HG03064 (cell line): ENCODE measurements around the gene MFSD6.
"Not testable (repeated sequence)": the region's sequence is repeated elsewhere in the genome, so short reads cannot be mapped to it uniquely, and the experiment has no call there.

ENCODE experiments used
- ATAC-seq: cut with Tn5 transposase; IDR thresholded peaks from one replicate; pipeline ENCODE4 v1.9.1; 2021; ENCODE audit warnings: low read depth; ENCODE audit not compliant: unreplicated experiment

Gene MFSD6

GRCh38 chr2:190404487-190404886 lies 3.7 kb upstream of the MFSD6 start:
- ATAC-seq = no peak

GRCh38 chr2:190405070-190405469 lies 3.1 kb upstream of the MFSD6 start:
- ATAC-seq = no peak

DNA sequence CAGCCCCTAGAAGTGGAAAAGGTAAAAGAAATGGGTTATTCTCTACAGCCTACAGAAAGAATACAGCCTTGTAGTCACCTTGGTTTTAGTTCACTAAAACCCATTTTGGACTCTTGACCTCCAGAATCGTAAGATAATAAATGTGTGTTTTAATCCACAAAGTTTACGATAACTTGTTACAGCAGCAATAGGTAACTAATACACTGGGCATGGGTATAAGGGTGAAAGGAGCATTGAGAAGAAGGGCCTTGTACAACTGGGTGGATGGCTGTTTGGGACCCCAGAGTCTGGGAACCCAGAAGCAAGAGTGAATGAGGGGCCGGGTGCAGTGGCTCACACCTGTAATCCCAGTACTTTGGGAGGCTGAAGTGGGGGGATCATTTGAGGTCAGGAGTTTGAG lies 2.2 kb upstream of the MFSD6 start:
- no peak for ATAC-seq

GRCh38 chr2:190406805-190407204 lies 1.4 kb upstream of the MFSD6 start:
- ATAC-seq = no peak

- no peak for ATAC-seq
These were observed 901 bp upstream of the MFSD6 start for GRCh38 chr2:190407246-190407661.

DNA sequence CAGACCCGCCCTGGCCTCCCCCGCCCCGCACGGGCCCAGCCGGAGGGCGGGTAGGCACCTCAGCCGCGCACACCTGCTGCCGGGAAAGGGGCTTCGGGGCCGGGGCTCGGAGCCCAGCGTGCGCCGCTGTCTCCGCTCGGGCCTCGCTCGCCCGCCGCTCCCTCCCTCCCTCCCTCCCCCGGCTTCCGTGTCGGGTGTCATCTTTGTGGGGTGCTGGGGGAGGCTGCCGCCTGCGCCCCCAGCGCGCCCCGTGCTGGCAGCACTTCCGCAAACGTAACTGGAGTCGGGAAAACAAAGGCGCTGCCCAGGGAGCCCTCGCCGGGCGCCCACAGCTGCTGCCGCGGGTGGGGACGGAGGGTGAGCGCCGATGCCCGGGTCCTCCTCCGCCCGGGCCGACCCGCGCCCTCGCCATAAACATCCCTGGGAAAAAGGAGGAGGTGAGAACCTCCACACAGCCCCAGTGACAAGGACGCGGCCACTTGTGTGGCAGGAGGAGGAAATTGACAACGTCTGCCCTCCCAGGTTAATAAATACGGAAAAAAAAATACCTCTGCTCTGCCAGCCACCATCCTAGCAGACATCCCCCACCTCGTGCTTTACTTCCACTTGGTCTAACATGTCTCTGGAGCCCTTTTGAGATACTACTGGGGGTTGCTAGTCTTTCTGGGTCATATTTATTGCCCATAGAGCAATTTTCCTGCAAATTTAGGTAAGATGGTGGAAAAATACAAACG lies 550 bp downstream of the MFSD6 start:
- ATAC-seq = peak; percentile 55

DNA sequence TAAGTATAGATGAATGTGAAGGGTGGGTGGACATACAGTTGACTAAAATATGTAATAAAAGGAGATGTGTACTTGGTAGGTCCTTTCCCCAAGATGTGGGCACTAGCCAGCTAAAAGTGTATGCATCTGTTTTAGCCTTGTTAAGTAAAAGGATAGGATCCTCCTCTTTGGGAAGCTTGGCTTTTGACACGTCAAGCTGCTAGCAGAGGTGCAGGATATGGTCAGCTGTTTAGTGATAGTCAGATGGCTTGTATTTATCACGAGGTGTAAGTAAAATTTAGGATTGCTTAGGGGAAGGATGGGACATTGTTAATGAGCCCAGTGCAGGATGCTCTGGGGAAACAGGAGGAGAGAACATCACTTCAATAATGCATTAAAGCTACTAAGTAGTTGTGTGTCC lies 1.5 kb downstream of the MFSD6 start:
- ATAC-seq = no peak

- no peak for ATAC-seq
These were observed 2.0 kb downstream of the MFSD6 start for GRCh38 chr2:190410166-190410565.

DNA sequence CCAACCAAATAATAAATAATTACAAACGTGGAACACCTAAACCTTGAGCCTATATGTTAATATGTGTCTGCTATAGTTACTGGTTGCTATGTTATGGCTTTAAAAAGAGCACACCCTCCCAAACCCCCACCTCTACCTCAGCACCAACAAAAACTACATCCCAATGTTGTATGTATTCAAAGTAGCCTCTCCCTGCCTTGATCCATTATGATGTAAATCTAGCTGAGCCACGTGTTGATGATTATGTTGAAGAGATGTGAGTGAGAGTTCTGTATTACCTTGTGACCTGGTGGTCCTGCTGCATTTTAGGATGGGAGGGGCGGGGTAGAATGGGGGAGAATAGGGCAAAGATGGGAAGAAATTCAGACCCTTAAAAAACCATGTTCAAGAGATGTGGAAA lies 4.8 kb downstream of the MFSD6 start:
- no peak for ATAC-seq

DNA sequence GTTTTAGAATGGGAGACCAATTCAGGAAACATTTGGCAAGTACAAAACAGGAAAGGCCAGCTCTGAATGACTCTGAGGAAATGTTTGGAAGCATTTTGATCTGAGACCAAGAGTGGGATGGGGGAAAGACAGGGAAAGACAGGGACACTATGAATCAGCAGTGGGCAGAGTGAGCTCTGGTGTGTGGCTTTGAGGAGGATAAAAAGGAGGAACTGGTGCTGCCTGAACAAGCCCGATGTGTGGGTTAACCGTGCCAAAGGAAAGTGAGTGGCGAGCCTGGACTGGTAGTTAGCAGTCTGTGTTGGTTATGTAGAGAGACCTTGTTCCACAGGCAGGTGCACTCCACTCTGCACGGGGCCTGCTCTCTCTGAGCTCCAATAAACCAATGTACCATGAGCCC lies 5.3 kb downstream of the MFSD6 start:
- no peak for ATAC-seq

DNA sequence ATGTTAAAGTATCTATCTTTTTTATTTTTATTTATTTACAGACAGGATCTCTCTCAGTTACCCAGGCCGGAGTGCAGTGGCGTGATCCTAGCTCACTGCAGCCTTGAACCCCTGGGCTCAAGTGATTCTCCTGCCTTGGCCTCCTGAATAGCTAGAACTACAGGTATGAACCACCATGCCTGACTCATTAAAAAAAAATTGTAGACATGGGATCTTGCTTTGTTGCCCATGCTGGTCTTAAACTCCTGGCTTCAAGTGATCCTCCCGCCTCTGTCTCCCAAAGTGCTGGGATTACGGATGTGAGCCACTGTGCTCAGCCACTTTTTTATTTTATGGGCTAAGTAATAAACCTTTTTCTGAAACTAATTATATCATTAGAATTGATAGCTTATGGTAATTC lies 7.1 kb downstream of the MFSD6 start:
- ATAC-seq = no peak

- peak; percentile 64 for ATAC-seq
These were observed 7.9 kb downstream of the MFSD6 start for GRCh38 chr2:190415794-190416775.

GRCh38 chr2:190417045-190417842 lies 9.1 kb downstream of the MFSD6 start:
- ATAC-seq = no peak

GRCh38 chr2:190418727-190419126 lies 10.6 kb downstream of the MFSD6 start:
- ATAC-seq = no peak

GRCh38 chr2:190420801-190421200 lies 12.6 kb downstream of the MFSD6 start:
- ATAC-seq = no peak

DNA sequence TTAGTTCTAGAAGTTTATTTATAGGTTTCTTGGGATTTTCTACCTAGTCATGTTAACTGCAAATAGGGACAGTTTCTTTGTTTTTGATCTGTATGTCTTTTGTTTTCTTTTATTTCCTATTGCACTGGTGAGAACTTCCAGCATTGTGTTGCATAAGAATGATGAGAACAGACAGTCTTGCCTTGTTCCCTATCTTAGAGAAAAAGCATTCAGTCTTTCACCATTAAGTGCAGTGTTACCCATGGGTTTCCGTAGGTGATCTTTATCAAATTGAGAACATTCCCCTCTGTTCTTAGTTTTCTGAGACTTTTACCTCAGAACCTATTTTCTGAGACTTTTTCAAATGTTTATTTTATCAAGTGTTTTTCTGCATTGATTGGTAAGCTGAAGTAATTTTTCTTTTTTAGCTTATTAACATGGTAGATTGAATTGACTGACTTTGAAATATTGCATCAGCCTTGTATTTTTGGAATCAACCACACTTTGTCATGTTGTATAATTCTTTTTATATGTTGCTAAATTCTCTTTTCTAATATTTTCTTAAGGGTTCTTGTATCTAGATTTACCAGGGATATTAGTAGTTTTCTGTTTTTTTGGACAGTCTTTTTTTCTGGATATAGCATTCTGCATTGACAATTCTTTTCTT lies 17.2 kb downstream of the MFSD6 start:
- ATAC-seq = no peak

DNA sequence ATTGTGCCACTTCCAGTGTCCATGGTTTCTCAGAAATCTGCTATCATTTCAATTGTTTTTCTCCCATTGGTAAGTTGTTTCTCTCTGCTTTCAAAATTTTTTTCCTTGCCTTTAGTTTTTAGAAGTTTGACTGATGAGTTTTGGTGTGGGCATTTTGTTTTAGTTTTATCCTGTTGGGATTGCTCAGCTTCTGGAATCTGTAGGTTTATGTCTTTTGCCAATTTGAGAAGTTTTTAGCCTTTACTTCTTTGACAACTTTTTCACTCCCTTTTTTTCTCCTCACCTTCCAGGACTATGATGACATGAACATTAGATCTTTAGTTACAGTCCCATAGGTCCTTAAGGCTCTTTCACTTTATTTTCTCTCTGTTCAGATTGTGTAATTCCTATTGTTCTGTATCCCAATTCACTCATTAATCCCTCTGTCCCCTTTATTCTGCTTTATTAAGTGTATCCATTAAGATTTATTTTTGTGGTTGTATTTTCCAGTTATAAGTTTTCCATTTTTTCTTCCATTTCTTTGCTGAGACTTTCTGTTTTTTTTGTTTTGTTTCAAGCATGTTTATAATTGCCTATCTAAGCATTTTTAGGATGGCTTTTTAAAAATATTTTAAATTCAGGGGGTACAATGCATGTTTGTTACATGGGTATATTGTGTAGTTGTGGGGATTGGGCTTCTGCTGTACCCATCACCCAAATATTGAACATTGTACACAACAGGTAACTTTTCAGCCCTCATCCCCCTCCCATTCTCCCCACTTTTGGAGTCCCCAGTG lies 17.9 kb downstream of the MFSD6 start:
- ATAC-seq = no peak

GRCh38 chr2:190430866-190431265 lies 22.7 kb downstream of the MFSD6 start:
- ATAC-seq = not testable (repeated sequence)

GRCh38 chr2:190431907-190432306 lies 23.8 kb downstream of the MFSD6 start:
- no peak for ATAC-seq
